NCI-H1694 (cell line): ENCODE results near the gene SPINK5.
A peak's percentile ranks its signal among the peaks of the same experiment; 100 is the strongest.

ENCODE experiments used
- DNase-seq: peaks from one replicate; lab custom pipeline; 2025; lab: John Stamatoyannopoulos, UW

The SPINK5 gene

DNA sequence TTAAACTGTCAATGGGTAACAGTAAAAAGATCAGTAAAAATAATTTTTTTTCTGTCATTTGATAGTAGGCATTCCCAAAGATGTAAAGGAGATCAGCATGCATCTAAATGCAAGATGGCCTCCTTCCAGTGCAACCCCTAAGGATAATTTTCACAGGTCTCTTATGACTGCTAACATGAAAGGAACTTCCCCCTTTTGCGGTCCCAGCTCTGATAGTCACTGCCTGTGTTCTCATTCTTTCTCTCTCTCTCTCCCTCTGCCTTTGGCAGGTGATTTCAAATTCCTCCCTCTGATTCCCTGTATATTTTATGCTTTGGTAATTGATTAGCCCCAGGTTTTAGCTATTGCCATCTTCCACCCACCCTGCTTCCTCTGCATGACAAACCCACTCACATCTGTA lies 113.4 kb downstream of the SPINK5 start:
- no peak for DNase-seq

DNA sequence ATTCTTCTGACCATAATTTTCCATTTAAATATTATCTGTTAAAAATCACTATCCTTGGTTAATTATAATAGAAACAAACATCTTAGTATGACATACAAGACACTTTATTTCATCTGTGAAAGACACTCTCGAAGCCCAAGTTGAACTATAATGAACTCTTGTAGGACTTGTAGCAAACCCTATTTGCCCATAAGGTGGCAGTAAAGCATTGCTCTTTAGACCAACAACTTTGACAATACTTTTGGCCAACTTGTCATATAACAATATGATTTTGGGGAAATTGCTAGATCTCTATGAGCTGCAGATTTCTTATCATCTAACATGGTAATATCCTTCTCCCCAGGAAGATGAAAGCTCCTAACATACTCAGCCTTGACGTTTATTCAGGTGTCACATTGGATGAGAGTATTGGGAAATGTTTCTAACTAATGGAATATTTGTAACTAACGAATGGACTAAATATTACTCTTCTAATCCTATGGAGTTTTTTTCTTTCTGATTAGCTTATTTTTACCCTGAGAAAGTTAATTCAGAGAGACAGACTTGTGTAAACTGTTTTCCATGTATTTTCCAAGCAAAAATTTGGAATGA lies 115.5 kb downstream of the SPINK5 start:
- DNase-seq, result peak; percentile 47

DNA sequence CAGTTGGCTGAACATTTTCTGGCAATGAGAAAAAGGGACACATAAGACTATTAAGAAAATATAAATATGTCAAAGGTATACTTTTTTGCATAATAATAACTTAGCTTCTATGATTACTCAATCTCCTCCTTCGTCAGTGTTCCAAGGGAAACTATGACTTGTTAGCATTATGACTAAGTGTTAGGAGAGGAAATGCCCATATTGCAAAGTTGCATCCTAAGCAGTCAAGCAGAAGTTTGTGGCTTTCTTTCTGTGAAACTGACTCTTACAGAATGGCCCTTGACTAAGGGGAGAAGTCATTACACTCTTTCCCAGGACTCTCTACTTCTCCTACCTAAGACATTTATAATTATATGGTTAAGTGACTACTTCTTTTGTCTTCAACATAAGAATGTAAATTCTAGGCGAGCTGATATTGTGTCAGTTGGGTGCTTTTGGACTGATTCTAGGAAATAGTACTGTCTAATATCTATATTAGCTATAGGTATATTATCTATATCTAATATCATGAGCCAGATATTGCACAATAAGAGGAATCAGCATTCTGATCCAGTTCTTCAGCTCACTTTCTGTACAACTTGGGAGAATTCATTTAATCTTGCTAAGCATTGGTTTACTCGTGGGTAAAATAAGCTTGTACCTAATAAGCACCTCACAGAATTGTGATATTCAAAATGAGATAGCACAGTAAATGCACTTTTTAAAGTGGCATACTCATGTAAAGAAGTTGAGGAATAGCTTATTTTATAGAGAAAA lies 122.6 kb downstream of the SPINK5 start:
- no peak for DNase-seq
